HG02973 (cell line): ENCODE results near the gene ELL2.
"Not testable (repeated sequence)": the region's sequence is repeated elsewhere in the genome, so short reads cannot be mapped to it uniquely, and the experiment has no call there.

ENCODE experiments used
- ATAC-seq: cut with Tn5 transposase; IDR thresholded peaks from one replicate; pipeline ENCODE4 v1.9.1; 2021; ENCODE audit warnings: moderate library complexity; ENCODE audit not compliant: unreplicated experiment

ELL2 gene

GRCh38 chr5:95883185-95884016 is 78.2 kb downstream of the ELL2 start:
- peak; percentile 46 for ATAC-seq

DNA sequence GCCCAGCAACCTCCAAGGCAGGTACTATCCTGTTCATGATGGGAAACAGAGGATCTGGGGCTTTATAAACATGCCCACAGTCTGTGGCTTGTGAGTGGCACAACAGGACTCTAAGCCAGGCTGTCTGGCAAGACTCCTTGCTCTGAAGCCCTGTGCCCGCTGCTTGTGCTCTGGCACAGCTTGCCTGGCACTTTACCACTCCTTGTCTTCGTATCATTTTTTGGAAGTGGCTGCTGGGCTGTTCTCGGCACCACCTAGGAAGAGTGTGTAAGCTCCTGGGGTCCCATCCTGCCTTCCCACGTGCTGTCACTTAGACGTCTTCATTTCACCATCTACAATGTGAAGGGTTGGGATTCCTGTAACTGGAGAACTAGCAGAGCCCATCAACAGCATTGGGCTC is 79.8 kb downstream of the ELL2 start:
- no peak for ATAC-seq

DNA sequence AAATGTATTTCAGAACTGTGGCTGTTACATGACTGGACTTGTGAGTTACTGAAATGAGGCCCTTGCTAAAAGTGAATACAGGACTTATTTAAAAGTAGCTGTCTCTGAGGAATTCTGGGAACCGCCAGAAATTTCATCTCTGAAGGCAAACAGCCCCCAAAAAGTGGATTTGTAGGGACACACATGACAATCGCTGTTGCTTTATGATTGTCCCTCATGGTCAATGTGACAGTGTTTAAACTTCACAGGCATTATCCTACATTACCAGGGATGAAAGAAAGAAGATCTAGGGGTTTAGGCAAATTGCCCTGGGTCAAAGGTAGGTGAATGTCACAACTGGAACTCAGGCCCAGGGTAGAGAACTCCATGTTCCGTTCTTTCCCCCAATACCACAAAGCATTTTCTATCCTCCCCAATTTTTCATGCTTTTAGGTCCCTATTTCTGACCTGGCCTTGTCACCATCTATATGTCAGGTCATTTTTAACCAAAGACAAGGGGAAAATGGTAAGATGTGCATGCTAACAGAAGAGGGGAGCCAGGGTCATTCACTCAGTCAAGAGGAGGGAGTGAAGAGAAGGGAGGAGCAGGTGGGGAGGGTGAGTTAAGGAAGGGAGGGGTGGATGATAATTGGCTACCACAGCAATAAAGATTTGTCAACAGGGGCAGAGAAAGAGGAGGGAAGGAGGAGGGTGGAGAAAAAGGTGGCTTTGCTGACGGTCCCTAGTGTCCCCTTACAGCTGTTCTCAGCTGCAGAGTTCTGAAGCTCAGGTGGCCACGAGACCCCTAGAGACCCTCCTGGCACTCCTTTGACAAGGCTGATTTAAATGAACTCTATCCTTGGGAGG is 81.3 kb downstream of the ELL2 start:
- ATAC-seq = no peak

DNA sequence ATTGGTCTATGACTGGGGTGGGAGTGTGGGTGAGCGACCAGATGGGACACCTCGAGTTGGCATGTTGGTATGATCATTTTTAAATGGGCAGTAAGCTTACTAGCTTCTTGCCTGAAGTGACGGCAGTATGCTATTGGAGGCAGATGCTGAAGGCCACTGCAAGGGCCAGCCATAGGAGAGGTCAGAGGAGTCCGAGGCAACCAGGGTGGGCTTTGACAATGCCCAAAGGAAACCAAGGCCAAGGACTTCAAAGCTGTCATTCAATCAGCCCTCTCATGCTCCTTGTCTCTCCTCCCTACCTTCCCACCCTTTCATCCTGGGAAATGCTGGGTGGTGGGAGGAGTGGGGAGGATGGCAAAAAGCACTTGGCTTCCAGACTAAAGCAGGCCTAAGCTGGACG is 82.0 kb downstream of the ELL2 start:
- ATAC-seq = no peak

DNA sequence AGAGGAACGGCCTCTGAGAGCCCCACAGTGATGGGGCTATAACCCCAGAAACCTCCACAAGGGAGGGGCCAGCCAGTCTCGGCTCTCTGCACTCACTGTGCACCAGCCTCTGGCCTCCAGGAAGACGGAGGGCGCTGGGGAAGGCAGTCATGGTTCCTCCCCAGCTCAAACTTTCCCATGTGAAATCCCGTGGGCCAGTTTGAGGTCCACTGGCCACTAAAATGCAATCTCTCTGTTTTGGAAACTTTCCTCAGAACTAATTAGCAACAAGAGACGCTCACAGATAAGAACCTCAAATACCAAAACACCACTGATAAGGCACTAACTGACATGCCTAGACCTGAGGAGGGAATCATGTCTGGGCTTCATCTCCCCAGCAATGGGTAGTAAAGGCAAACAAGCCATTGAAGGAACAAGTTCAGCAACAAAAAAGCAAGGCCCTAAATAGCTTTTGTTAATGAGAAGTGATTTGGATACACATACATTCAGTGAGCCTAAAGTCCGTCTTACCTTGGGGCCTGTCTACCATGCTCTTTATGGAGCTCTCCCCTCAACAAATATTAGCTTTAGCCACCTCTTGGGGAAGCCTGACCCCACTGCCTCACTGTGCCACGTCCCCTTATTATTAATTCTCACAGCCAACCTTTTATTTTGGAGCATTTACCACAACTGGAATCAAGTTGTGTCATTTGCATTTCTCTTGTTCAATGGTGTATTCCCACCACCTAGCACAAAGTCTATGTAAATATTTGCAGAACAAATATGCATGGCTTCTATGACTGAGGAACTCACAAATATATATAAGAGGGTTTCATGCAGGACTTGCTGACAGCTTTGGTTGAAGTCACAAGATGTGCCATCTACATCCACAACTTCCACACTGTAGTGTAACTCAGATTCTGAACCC is 83.0 kb downstream of the ELL2 start:
- no peak for ATAC-seq

- ATAC-seq = no peak
These were observed 84.9 kb downstream of the ELL2 start for GRCh38 chr5:95876782-95877181.

DNA sequence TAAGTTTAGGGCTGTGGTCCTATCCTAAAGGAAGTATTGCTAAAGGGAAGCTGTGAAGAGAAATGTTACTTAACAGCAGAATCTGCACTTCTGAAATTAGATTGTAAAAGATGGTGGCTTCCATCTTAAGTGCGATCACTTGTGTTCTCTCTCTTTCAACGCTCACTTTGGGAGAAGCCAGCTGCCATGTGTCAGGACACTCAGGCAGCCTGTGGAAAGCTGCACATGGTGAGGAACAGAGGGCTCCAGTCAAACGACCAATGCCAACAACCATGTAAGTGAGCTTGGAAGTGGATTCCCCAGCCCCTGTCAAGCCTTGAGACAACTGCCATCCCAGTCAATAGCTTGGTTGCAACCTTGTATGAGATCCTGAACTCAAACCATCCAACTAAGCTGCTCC is 87.4 kb downstream of the ELL2 start:
- no peak for ATAC-seq

DNA sequence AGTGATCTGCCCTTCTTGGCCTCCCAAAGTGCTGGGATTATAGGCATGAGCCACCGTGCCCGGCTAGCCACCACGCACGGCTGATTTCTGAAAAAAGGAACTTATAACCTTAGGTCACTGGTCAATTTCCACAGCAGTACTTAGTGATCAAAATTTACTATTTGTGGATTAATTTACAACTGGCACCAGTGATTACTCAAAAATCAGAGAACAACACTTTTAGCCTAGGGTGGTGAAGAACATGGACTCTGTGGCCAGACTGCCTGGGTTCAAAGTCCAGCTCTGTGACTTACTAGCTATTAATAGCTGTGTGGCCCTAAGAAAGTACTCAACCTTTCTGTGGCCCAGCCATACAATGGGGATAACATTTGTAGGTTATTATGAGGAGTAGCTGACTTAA is 88.3 kb downstream of the ELL2 start:
- no peak for ATAC-seq

GRCh38 chr5:95872346-95873268 is 89.0 kb downstream of the ELL2 start:
- no peak for ATAC-seq

GRCh38 chr5:95871146-95871806 is 90.4 kb downstream of the ELL2 start:
- ATAC-seq = no peak

DNA sequence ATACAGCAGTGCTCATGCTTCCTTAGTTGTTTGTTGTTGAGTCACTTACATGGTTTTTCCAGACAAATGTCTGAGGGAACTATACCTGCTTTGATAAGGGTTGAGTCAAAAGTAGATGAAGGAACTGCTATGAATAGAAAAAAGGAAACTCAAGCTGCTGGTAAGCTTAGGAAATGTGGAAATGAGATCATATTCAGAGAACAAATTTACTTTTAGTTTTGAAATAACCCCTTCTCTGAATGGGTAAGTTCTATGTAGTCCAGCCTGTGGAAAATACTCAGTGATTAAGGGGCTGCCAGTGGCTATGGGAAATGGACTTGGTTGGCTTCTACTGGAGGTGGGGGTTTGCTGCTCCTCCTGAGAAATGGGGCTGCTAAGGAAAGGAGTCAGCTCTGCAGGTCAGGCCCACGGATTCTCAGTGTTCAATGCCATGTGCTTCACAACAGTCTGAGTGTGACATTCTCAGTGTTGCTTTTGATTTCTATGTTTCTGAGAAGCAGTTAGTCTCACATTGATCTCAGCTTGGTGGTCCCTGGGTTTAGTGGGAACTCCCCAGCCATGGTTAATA is 91.5 kb downstream of the ELL2 start:
- peak; percentile 66 for ATAC-seq

- ATAC-seq = not testable (repeated sequence)
These were observed 92.3 kb downstream of the ELL2 start for GRCh38 chr5:95869173-95869855.

- no peak for ATAC-seq
These were observed 93.5 kb downstream of the ELL2 start for GRCh38 chr5:95868136-95868535.

GRCh38 chr5:95866435-95867040 is 95.1 kb downstream of the ELL2 start:
- ATAC-seq = no peak

GRCh38 chr5:95864944-95865504 is 96.6 kb downstream of the ELL2 start:
- no peak for ATAC-seq

GRCh38 chr5:95864456-95864855 is 97.2 kb downstream of the ELL2 start:
- no peak for ATAC-seq

DNA sequence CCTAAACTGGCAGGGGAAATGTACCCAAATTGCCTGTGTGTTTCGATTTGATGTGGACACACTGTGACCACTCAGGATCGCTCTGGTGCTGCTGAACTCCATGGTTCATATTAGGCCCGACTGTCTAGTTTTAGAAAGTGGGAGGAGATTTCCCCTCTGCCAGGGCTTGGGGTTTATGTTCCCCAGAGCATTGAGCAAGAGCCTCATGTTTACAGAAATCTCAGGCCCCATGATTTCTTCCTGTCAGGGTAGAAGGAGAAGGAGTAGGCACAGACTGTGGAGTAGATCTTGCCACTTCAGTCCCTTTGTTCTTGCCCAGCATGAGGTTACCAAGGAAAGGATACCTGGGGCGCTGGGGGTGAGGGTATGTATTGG is 98.3 kb downstream of the ELL2 start:
- no peak for ATAC-seq
